HEK293 (cell line): Measurements from ENCODE around the gene KRT7.

ENCODE experiments used
- CTCF ChIA-PET: fragments of 350-600 bp; formaldehyde crosslinking; extraction: SDS; loops from one replicate; lab custom pipeline; 2021; ENCODE audit warnings: antibody characterized with exemption; lab: Yijun Ruan, JAX
- POLR2A ChIA-PET: fragments of 300-600 bp; formaldehyde crosslinking; extraction: SDS; loops from one replicate; lab custom pipeline; 2020; ENCODE audit warnings: antibody characterized with exemption, inconsistent platforms; lab: Yijun Ruan, JAX
- H3K27ac ChIP-seq: fragments of 200-500 bp; sonication (Bioruptor generic); 2 replicates; pipeline ENCODE4 v1.5.1; 2014; ENCODE audit warnings: low read depth, low read length, control low read depth, inconsistent platforms; ENCODE audit errors: extremely low read depth
- H3K36me3 ChIP-seq, 2 experiments: fragments of 200-500 bp in 1 of 2; sonication (Bioruptor generic) in 1 of 2; 1 replicate in 1 of 2; 2 replicates in 1 of 2; pipeline ENCODE4 v1.5.1; 2014 to 2017; ENCODE audit warnings: inconsistent platforms in 2 of 2, low read length in 2 of 2; ENCODE audit not compliant: control insufficient read depth in 2 of 2, insufficient read depth in 1 of 2
- H3K4me1 ChIP-seq: fragments of 200-500 bp; sonication (Bioruptor generic); 2 replicates; pipeline ENCODE4 v1.5.1; 2014; ENCODE audit warnings: mild to moderate bottlenecking, low read length, inconsistent platforms; ENCODE audit not compliant: control insufficient read depth, insufficient read depth
- H3K4me3 ChIP-seq: 2 replicates; pipeline ENCODE4 v1.5.1; 2011; ENCODE audit warnings: low read depth, mild to moderate bottlenecking, control low read depth, low read length, moderate library complexity
- H3K9me3 ChIP-seq: fragments of 200-500 bp; sonication (Bioruptor generic); 2 replicates; pipeline ENCODE4 v1.5.1; 2014; ENCODE audit warnings: low read depth, low read length, inconsistent platforms; ENCODE audit not compliant: control insufficient read depth, insufficient read depth
- HOXC10 ChIP-seq: sonication (generic); formaldehyde crosslinking; IDR thresholded peaks from 2 replicates; pipeline ENCODE4 v1.8.1; 2023; ENCODE audit warnings: mild to moderate bottlenecking, missing genetic modification reagents
- PRDM4 ChIP-seq: fragments of 450-650 bp; formaldehyde crosslinking; IDR thresholded peaks from 2 replicates; pipeline ENCODE4 v1.5.1; 2017; ENCODE audit warnings: missing biosample characterization, missing genetic modification characterization
- ZFP3 ChIP-seq: fragments of 450-650 bp; formaldehyde crosslinking; IDR thresholded peaks from 2 replicates; pipeline ENCODE4 v1.5.1; 2016; ENCODE audit warnings: low read depth, missing biosample characterization, missing genetic modification characterization
- ZIC2 ChIP-seq: fragments of 450-650 bp; formaldehyde crosslinking; IDR thresholded peaks from 2 replicates; pipeline ENCODE4 v1.5.1; 2016; ENCODE audit warnings: missing biosample characterization, missing genetic modification characterization
- ZNF157 ChIP-seq: fragments of 450-650 bp; formaldehyde crosslinking; IDR thresholded peaks from 2 replicates; pipeline ENCODE4 v1.5.1; 2016; ENCODE audit warnings: missing biosample characterization, missing genetic modification characterization
- ZNF169 ChIP-seq: fragments of 450-650 bp; formaldehyde crosslinking; IDR thresholded peaks from 2 replicates; pipeline ENCODE4 v1.5.1; 2016; ENCODE audit warnings: missing biosample characterization, missing genetic modification characterization
- ZNF362 ChIP-seq: fragments of 450-650 bp; formaldehyde crosslinking; IDR thresholded peaks from 2 replicates; pipeline ENCODE4 v1.5.1; 2016; ENCODE audit warnings: missing biosample characterization, missing genetic modification characterization
- ZNF776 ChIP-seq: fragments of 450-650 bp; formaldehyde crosslinking; IDR thresholded peaks from 2 replicates; pipeline ENCODE4 v1.5.0; 2017; ENCODE audit warnings: missing biosample characterization, missing genetic modification characterization, borderline replicate concordance
- TF ChIP-seq, protein P1 (sequence below): fragments of 450-650 bp; formaldehyde crosslinking; IDR thresholded peaks from 2 replicates; pipeline ENCODE4 v1.5.1; 2017; ENCODE audit warnings: missing biosample characterization, mild to moderate bottlenecking, missing genetic modification characterization, moderate library complexity
- TF ChIP-seq, protein P2 (sequence below): fragments of 450-650 bp; formaldehyde crosslinking; IDR thresholded peaks from 2 replicates; pipeline ENCODE4 v1.5.0; 2017; ENCODE audit warnings: missing biosample characterization, missing genetic modification characterization, borderline replicate concordance

The KRT7 gene

GRCh38 chr12:52184813-52185212, 48.2 kb upstream of the KRT7 start:
- POLR2A ChIA-PET = no interaction called here
- H3K4me1 ChIP-seq = peaks cover 5% of the 10 kb centered on the region; the same call in 1 of the 2 replicates
- CTCF ChIA-PET = interaction anchor here (0.5 to 3.0 kb wide), 8 partner anchors 9 to 1297 kb away, joined by 3 to 16 read pairs (median 5); no protein-coding TSS in a partner anchor

GRCh38 chr12:52185400-52185967, 47.6 kb upstream of the KRT7 start:
- Histone ChIP-seq H3K4me1 (peaks cover 5% of the 10 kb centered on the region; the same call in 1 of the 2 replicates), H3K27ac (no peak overlapping the region), H3K36me3 (no peaks in the 10 kb centered on the region), H3K9me3 (no peaks in the 10 kb centered on the region), H3K4me3 (no peak overlapping the region)
- ChIA-PET POLR2A (interaction anchor here (1.0 kb wide), 1 partner anchor 38 kb away, joined by 3 read pairs; no protein-coding TSS in a partner anchor), CTCF (interaction anchor here (0.6 to 3.0 kb wide), 8 partner anchors 10 to 142 kb away, joined by 3 to 16 read pairs (median 6); no protein-coding TSS in a partner anchor)
- TF ChIP-seq ZNF362 (tag by site-specific recombination) (no peak), ZIC2 (tag by site-specific recombination) (peak; percentile 74)

More at GRCh38 chr12:52184813-52185212, 48.2 kb upstream of the KRT7 start:
- Histone ChIP-seq H3K9me3 (no peaks in the 10 kb centered on the region), H3K36me3 (no peaks in the 10 kb centered on the region), H3K4me3 (no peak overlapping the region), H3K27ac (no peak overlapping the region)
- TF ChIP-seq, protein P1, sequence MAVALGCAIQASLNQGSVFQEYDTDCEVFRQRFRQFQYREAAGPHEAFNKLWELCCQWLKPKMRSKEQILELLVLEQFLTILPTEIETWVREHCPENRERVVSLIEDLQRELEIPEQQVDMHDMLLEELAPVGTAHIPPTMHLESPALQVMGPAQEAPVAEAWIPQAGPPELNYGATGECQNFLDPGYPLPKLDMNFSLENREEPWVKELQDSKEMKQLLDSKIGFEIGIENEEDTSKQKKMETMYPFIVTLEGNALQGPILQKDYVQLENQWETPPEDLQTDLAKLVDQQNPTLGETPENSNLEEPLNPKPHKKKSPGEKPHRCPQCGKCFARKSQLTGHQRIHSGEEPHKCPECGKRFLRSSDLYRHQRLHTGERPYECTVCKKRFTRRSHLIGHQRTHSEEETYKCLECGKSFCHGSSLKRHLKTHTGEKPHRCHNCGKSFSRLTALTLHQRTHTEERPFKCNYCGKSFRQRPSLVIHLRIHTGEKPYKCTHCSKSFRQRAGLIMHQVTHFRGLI (tag by site-specific recombination) = no peak
- TF ChIP-seq ZNF169 (tag by site-specific recombination) (no peak), ZNF776 (no peak), ZFP3 (tag by site-specific recombination) (no peak), ZNF157 (no peak), HOXC10 (CRISPR knock-in tag) (no peak), PRDM4 (tag by site-specific recombination) (no peak)

DNA sequence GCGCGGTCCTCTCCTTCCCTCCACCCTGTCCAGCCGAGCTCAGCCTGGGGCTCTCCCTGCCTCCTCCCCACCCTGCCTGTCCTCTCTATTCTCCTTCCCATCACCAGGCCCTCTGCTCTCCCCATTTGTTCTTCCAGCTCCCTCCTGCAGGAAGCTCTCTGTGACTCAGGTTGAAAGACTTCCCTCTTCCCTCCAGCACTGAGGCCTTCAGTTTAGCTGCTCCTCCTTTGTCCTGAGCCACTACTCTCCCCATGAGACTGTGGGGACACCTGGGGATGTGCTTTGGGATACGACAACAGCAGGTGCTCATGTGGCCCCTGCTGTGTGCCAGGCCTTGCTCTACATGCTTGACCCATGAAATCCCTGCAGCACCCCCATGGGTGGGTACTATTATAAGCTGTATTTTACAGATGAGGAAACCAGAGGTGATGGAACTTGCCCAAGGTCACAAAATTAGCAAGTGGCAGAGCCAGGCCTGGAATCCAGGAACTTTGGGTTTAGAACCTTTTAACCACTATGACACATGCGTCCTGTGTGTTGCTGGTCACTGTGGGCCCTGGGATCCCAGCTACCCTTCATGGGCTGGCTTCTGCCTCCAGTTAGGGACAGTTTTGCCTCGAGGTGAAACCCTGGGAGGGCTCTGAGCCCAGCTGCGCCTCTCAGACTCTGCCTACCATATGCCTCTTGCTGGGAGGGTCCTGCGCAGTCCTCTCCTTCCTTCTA, 46.8 kb upstream of the KRT7 start:
- Histone ChIP-seq H3K4me1 (peaks cover 5% of the 10 kb centered on the region; the same call in 1 of the 2 replicates), H3K27ac (no peak overlapping the region), H3K9me3 (no peaks in the 10 kb centered on the region), H3K4me3 (no peak overlapping the region), H3K36me3 (no peaks in the 10 kb centered on the region)
- POLR2A ChIA-PET = interaction anchor here (1.0 kb wide), 1 partner anchor 39 kb away, joined by 3 read pairs; no protein-coding TSS in a partner anchor
- TF ChIP-seq, protein P2, sequence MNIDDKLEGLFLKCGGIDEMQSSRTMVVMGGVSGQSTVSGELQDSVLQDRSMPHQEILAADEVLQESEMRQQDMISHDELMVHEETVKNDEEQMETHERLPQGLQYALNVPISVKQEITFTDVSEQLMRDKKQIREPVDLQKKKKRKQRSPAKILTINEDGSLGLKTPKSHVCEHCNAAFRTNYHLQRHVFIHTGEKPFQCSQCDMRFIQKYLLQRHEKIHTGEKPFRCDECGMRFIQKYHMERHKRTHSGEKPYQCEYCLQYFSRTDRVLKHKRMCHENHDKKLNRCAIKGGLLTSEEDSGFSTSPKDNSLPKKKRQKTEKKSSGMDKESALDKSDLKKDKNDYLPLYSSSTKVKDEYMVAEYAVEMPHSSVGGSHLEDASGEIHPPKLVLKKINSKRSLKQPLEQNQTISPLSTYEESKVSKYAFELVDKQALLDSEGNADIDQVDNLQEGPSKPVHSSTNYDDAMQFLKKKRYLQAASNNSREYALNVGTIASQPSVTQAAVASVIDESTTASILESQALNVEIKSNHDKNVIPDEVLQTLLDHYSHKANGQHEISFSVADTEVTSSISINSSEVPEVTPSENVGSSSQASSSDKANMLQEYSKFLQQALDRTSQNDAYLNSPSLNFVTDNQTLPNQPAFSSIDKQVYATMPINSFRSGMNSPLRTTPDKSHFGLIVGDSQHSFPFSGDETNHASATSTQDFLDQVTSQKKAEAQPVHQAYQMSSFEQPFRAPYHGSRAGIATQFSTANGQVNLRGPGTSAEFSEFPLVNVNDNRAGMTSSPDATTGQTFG = no peak
- TF ChIP-seq ZIC2 (tag by site-specific recombination) = peak; percentile 82
- CTCF ChIA-PET = interaction anchor here (0.6 to 3.0 kb wide), 10 partner anchors 11 to 142 kb away, joined by 4 to 16 read pairs (median 6); no protein-coding TSS in a partner anchor
